MM.1S (cell line): Measurements from ENCODE around the gene ABCG4.

Experiments used
- EZH2phosphoT487 ChIP-seq: fragments of 300-600 bp; sonication (generic); IDR thresholded peaks from 2 replicates; pipeline ENCODE4 v1.6.1; 2018; ENCODE audit warnings: antibody characterized with exemption, low read length
- TF ChIP-seq, protein P1 (sequence below): fragments of 300-600 bp; sonication (generic); IDR thresholded peaks from 2 replicates; pipeline ENCODE4 v1.5.1; 2016; ENCODE audit warnings: antibody characterized with exemption, low read length, mixed read lengths

DNA sequence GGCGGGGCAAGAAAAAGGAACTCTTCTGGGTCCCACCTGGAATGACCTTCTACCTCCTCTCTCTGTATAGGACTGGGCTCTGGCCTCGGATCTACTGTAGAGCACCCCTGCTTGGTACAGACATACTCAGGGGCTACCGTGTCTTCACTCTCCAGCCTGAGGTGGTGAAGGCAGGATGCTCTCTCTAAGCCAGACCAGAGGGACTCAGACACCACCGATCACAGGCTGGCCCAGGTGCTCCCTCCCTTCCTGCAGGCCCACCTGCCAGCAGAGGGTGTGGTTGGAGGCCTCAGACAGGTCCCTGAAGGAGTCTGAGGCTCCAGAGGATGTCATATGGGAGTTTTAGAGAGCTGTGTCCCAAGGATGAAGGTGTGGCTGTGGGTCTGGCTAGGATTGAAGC, 40.5 kb downstream of the ABCG4 start:
- TF ChIP-seq, protein P1, sequence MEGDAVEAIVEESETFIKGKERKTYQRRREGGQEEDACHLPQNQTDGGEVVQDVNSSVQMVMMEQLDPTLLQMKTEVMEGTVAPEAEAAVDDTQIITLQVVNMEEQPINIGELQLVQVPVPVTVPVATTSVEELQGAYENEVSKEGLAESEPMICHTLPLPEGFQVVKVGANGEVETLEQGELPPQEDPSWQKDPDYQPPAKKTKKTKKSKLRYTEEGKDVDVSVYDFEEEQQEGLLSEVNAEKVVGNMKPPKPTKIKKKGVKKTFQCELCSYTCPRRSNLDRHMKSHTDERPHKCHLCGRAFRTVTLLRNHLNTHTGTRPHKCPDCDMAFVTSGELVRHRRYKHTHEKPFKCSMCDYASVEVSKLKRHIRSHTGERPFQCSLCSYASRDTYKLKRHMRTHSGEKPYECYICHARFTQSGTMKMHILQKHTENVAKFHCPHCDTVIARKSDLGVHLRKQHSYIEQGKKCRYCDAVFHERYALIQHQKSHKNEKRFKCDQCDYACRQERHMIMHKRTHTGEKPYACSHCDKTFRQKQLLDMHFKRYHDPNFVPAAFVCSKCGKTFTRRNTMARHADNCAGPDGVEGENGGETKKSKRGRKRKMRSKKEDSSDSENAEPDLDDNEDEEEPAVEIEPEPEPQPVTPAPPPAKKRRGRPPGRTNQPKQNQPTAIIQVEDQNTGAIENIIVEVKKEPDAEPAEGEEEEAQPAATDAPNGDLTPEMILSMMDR = no peak
- TF ChIP-seq EZH2phosphoT487 = no peak
